WTC11 (cell line): ENCODE measurements around the gene UBAP1. TPM values are rescaled to one million over a fixed set of nuclear protein-coding genes. Genes with fewer than 3 reads are reported as not detected.
"Not testable (repeated sequence)": the region's sequence is repeated elsewhere in the genome, so short reads cannot be mapped to it uniquely, and the experiment has no call there.

ENCODE experiments used
- ATAC-seq: fragments of 200-7000 bp; cut with Tn5 transposase; 2 replicates; pipeline ENCODE4 v1.10.0; 2021; ENCODE audit warnings: mild to moderate bottlenecking, moderate library complexity
- CTCF ChIA-PET: fragments of 300-600 bp; sonication (Branson Sonifier 250); formaldehyde crosslinking; loops from one replicate; lab custom pipeline; 2021; ENCODE audit warnings: antibody characterized with exemption; lab: Charles Lee
- POLR2A ChIA-PET: fragments of 350-600 bp; sonication (Branson Sonifier 250); formaldehyde crosslinking; loops from one replicate; lab custom pipeline; 2021; ENCODE audit warnings: antibody characterized with exemption; lab: Charles Lee
- DNase-seq: peaks from one replicate; pipeline ENCODE4 v3.0.0; 2021; ENCODE audit warnings: low spot score
- H3K27ac Mint-ChIP-seq: 2 replicates; pipeline ENCODE4 v1.8.0; 2021; ENCODE audit warnings: mixed read lengths
- H3K27me3 Mint-ChIP-seq: 2 replicates; pipeline ENCODE4 v1.8.0; 2021; ENCODE audit warnings: low read depth, mild to moderate bottlenecking, moderate library complexity, mixed read lengths
- H3K36me3 Mint-ChIP-seq: 2 replicates; pipeline ENCODE4 v1.8.0; 2021; ENCODE audit warnings: mixed read lengths
- H3K4me1 Mint-ChIP-seq: 2 replicates; pipeline ENCODE4 v1.8.0; 2022; ENCODE audit warnings: mixed read lengths
- H3K4me3 Mint-ChIP-seq: 2 replicates; pipeline ENCODE4 v1.8.0; 2021; ENCODE audit warnings: mild to moderate bottlenecking, moderate library complexity, mixed read lengths
- H3K9me3 Mint-ChIP-seq: 2 replicates; pipeline ENCODE4 v1.8.0; 2021; ENCODE audit warnings: mixed read lengths
- CDX4 ChIP-seq: fragments of 250-450 bp; sonication (Bioruptor Pico); IDR thresholded peaks from 2 replicates; pipeline ENCODE4 v1.9.0; 2021; ENCODE audit warnings: moderate library complexity, mild to moderate bottlenecking, inconsistent platforms, borderline replicate concordance
- ETV6 ChIP-seq: sonication (generic); formaldehyde crosslinking; IDR thresholded peaks from 2 replicates; pipeline ENCODE4 v1.8.1; 2022; ENCODE audit warnings: mild to moderate bottlenecking, missing genetic modification reagents
- GABPB1 ChIP-seq: sonication (generic); formaldehyde crosslinking; IDR thresholded peaks from 2 replicates; pipeline ENCODE4 v1.8.1; 2023; ENCODE audit warnings: mild to moderate bottlenecking, missing genetic modification reagents
- IRF2 ChIP-seq: sonication (generic); formaldehyde crosslinking; IDR thresholded peaks from 2 replicates; pipeline ENCODE4 v1.8.0; 2022; ENCODE audit warnings: low read depth, missing genetic modification reagents, borderline replicate concordance
- NFATC4 ChIP-seq: fragments of 250-450 bp; sonication (Bioruptor Pico); IDR thresholded peaks from 2 replicates; pipeline ENCODE4 v1.9.0; 2021; ENCODE audit warnings: mild to moderate bottlenecking
- NFE2L1 ChIP-seq: sonication (generic); formaldehyde crosslinking; IDR thresholded peaks from 2 replicates; pipeline ENCODE4 v1.8.1; 2023; ENCODE audit warnings: missing genetic modification reagents
- NR3C1 ChIP-seq: sonication (generic); formaldehyde crosslinking; conservative IDR thresholded peaks from 2 replicates; pipeline ENCODE4 v1.8.1; 2023; ENCODE audit warnings: low read depth, mild to moderate bottlenecking, missing genetic modification reagents
- RORB ChIP-seq: fragments of 250-450 bp; sonication (Bioruptor Pico); IDR thresholded peaks from 2 replicates; pipeline ENCODE4 v1.9.0; 2021; ENCODE audit warnings: mild to moderate bottlenecking
- SMAD4 ChIP-seq: sonication (generic); formaldehyde crosslinking; IDR thresholded peaks from 2 replicates; pipeline ENCODE4 v1.8.0; 2022; ENCODE audit warnings: mild to moderate bottlenecking, missing genetic modification reagents
- ZMAT4 ChIP-seq: fragments of 250-450 bp; sonication (Bioruptor Pico); IDR thresholded peaks from 2 replicates; pipeline ENCODE4 v1.9.0; 2021; ENCODE audit warnings: mild to moderate bottlenecking
- ZNF219 ChIP-seq: sonication (generic); formaldehyde crosslinking; IDR thresholded peaks from 2 replicates; pipeline ENCODE4 v1.8.0; 2023; ENCODE audit warnings: missing genetic modification reagents, mild to moderate bottlenecking, borderline replicate concordance
- ZSCAN18 ChIP-seq: fragments of 250-450 bp; sonication (Bioruptor Pico); IDR thresholded peaks from 2 replicates; pipeline ENCODE4 v2.1.2; 2022; ENCODE audit warnings: mild to moderate bottlenecking, moderate library complexity
- total RNA-seq: library from RNA; stranded (reverse); gene quantifications from 3 replicates; pipeline ENCODE4 v1.2.3, GENCODE V29; 2021
- TF ChIP-seq, protein P1 (sequence below): sonication (generic); formaldehyde crosslinking; IDR thresholded peaks from 2 replicates; pipeline ENCODE4 v1.8.1; 2023; ENCODE audit warnings: mild to moderate bottlenecking, missing genetic modification reagents, moderate library complexity
- TF ChIP-seq, protein P2 (sequence below): sonication (generic); formaldehyde crosslinking; IDR thresholded peaks from 2 replicates; pipeline ENCODE4 v1.8.1; 2022; ENCODE audit warnings: missing genetic modification reagents, borderline replicate concordance
- TF ChIP-seq, protein P3 (sequence below): sonication (generic); formaldehyde crosslinking; IDR thresholded peaks from 2 replicates; pipeline ENCODE4 v1.8.0; 2022; ENCODE audit warnings: mild to moderate bottlenecking, missing genetic modification reagents

Gene UBAP1
- total RNA-seq, 1 experiment from 2014 or later, result 23.9 TPM

DNA sequence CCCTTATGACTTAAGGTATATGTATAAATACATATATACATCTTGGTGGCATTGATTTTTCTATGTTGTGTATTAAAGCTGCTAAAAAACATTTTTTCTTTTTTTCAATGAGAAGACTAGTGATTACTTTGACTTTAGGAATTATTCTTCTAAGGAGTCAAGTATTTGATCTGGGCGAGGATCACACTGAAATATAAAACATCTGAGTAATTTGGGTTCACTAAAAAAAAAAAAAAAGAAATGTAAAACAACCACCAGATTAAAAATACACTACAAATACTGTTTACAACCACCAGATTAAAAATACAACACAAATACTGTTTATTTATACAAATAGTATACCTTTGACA lies 9.0 kb downstream of the UBAP1 start (continued):
- TF ChIP-seq, protein P1, sequence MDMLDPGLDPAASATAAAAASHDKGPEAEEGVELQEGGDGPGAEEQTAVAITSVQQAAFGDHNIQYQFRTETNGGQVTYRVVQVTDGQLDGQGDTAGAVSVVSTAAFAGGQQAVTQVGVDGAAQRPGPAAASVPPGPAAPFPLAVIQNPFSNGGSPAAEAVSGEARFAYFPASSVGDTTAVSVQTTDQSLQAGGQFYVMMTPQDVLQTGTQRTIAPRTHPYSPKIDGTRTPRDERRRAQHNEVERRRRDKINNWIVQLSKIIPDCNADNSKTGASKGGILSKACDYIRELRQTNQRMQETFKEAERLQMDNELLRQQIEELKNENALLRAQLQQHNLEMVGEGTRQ (CRISPR knock-in tag), result no peak
- TF ChIP-seq ZMAT4 (CRISPR knock-in tag), result no peak
- no peak for TF ChIP-seq ZNF219 (CRISPR knock-in tag)
- TF ChIP-seq NFATC4 (CRISPR knock-in tag), result no peak

GRCh38 chr9:34190996-34191892 lies 12.4 kb downstream of the UBAP1 start:
- Mint-ChIP-seq H3K36me3 (no peaks in the 10 kb centered on the region), H3K27me3 (no peaks in the 10 kb centered on the region), H3K27ac (peak overlapping the region; percentile 91), H3K9me3 (no peaks in the 10 kb centered on the region), H3K4me1 (peaks cover 6% of the 10 kb centered on the region), H3K4me3 (no peak overlapping the region)
- POLR2A ChIA-PET, result interaction anchor here (0.7 kb wide), 1 partner anchor 307 kb away, joined by 5 read pairs; no protein-coding TSS in a partner anchor
- CTCF ChIA-PET, result interaction anchor here (0.7 to 1.7 kb wide), 6 partner anchors 9 to 65 kb away, joined by 3 to 8 read pairs (median 3); partner anchors contain the start of gene UBAP1
- DNase-seq, result no peak
- TF ChIP-seq GABPB1 (CRISPR knock-in tag) (0 out of 2 replicates have a peak, but pooled peaks have one; percentile 10), ZSCAN18 (CRISPR knock-in tag) (no peak), NFE2L1 (CRISPR knock-in tag) (no peak)
- ATAC-seq, result no peak

- ChIA-PET CTCF (no interaction called here), POLR2A (interaction anchor here (1.5 kb wide), 1 partner anchor 17 kb away, joined by 3 read pairs; the partner anchor contains the start of gene UBAP1)
- ATAC-seq, result no peak
- Mint-ChIP-seq H3K27me3 (no peaks in the 10 kb centered on the region), H3K9me3 (no peaks in the 10 kb centered on the region), H3K36me3 (0 out of 2 replicates have a peak, but pooled peaks cover 3% of the 10 kb centered on the region), H3K4me3 (no peak overlapping the region), H3K4me1 (peaks cover 24% of the 10 kb centered on the region), H3K27ac (no peak overlapping the region)
- no peak for DNase-seq
- no peak for TF ChIP-seq RORB (CRISPR knock-in tag)
- no peak for TF ChIP-seq NFATC4 (CRISPR knock-in tag)
Measured at GRCh38 chr9:34195143-34195542, 16.3 kb downstream of the UBAP1 start.

GRCh38 chr9:34197286-34197685 lies 18.4 kb downstream of the UBAP1 start:
- Mint-ChIP-seq H3K27ac (peak overlapping the region; percentile 94), H3K4me1 (peaks cover 18% of the 10 kb centered on the region)
- H3K27me3 Mint-ChIP-seq, ATAC-seq, DNase-seq, H3K4me3 Mint-ChIP-seq, H3K9me3 Mint-ChIP-seq, H3K36me3 Mint-ChIP-seq: not testable (repeated sequence)
- ChIA-PET POLR2A (interaction anchor here (0.5 to 0.6 kb wide), 2 partner anchors 9 to 17 kb away, joined by 3 read pairs; no protein-coding TSS in a partner anchor), CTCF (interaction anchor here (0.6 to 1.7 kb wide), 2 partner anchors 18 to 112 kb away, joined by 4 to 7 read pairs; partner anchors contain the start of gene UBAP1)

DNA sequence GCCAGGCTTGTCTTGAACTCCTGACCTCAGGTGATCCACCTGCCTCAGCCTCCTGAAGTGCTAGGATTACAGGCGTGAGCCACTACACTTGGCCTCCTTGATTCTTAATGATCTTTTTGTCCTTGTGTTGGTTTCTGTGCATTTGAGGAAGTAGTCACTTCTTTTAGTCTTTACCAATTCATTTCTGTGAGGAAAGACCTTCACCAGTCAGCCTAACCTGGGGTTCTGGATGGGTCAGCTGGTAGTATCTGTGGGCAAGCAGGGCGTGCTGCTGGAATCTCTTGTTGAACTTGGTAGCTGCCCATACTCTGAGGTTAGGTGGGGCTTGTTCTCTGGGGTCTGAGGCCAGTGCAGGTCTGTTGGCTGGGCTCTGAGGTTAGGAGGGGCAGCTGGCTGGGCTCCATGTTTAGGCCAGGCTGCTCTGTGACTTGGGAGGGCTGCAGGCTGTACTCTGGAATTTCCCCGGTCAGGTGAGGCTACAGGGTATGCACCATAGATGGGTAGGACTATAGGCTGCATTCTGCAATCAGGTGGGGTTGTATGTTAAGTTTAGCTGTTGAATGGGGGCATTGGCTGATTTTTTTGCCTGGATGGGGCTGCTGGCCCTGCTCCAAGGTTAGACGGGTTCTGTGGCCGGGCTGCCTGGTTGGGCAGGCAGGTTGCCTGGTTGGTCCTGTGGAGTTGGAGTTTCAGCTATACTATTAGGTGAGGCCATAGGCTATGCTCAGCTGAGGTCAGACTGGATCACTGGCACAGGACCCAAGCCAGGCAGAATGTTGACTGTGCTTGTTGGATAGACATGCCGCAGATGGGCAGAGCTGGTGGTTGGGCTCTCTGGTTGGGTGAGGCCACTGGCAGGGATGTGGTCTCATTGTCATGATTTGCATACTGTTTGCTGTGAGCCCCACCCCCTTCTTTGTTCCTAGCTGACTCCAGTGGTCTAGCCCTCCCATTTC lies 19.2 kb downstream of the UBAP1 start:
- peak; percentile 96 for ATAC-seq
- Mint-ChIP-seq H3K27ac (peak overlapping the region; percentile 94), H3K9me3 (no peaks in the 10 kb centered on the region), H3K4me1 (peaks cover 18% of the 10 kb centered on the region), H3K36me3 (peaks cover 3% of the 10 kb centered on the region; the same call in 1 of the 2 replicates), H3K27me3 (no peaks in the 10 kb centered on the region), H3K4me3 (no peak overlapping the region)
- DNase-seq, result peak; percentile 55
- ChIA-PET POLR2A (interaction anchor here (0.5 to 0.9 kb wide), 3 partner anchors 9 to 19 kb away, joined by 3 to 4 read pairs (median 3); partner anchors contain the start of gene UBAP1), CTCF (interaction anchor here (0.6 to 1.7 kb wide), 2 partner anchors 9 to 19 kb away, joined by 3 to 7 read pairs; partner anchors contain the start of gene UBAP1)
- TF ChIP-seq, protein P2, sequence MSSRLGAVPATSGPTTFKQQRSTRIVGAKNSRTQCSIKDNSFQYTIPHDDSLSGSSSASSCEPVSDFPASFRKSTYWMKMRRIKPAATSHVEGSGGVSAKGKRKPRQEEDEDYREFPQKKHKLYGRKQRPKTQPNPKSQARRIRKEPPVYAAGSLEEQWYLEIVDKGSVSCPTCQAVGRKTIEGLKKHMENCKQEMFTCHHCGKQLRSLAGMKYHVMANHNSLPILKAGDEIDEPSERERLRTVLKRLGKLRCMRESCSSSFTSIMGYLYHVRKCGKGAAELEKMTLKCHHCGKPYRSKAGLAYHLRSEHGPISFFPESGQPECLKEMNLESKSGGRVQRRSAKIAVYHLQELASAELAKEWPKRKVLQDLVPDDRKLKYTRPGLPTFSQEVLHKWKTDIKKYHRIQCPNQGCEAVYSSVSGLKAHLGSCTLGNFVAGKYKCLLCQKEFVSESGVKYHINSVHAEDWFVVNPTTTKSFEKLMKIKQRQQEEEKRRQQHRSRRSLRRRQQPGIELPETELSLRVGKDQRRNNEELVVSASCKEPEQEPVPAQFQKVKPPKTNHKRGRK, result no peak
- no peak for TF ChIP-seq ETV6
- TF ChIP-seq, protein P3, sequence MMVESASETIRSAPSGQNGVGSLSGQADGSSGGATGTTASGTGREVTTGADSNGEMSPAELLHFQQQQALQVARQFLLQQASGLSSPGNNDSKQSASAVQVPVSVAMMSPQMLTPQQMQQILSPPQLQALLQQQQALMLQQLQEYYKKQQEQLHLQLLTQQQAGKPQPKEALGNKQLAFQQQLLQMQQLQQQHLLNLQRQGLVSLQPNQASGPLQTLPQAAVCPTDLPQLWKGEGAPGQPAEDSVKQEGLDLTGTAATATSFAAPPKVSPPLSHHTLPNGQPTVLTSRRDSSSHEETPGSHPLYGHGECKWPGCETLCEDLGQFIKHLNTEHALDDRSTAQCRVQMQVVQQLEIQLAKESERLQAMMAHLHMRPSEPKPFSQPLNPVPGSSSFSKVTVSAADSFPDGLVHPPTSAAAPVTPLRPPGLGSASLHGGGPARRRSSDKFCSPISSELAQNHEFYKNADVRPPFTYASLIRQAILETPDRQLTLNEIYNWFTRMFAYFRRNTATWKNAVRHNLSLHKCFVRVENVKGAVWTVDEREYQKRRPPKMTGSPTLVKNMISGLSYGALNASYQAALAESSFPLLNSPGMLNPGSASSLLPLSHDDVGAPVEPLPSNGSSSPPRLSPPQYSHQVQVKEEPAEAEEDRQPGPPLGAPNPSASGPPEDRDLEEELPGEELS (CRISPR knock-in tag), result no peak
- no peak for TF ChIP-seq NR3C1
- no peak for TF ChIP-seq CDX4 (CRISPR knock-in tag)
- no peak for TF ChIP-seq IRF2 (CRISPR knock-in tag)
- TF ChIP-seq SMAD4 (CRISPR knock-in tag), result no peak
- TF ChIP-seq NFE2L1 (CRISPR knock-in tag), result no peak
